HFF-Myc (cell line): ENCODE data around the gene GPC5.
"Not testable (repeated sequence)": the region's sequence is repeated elsewhere in the genome, so short reads cannot be mapped to it uniquely, and the experiment has no call there.

ENCODE experiments used
- DNase-seq: peaks from one replicate; pipeline ENCODE4 v3.0.0-alpha.2; 2011; ENCODE audit warnings: low read depth; ENCODE audit errors: extremely low read depth
- H3K4me3 ChIP-seq: replicated peaks from 2 replicates; pipeline ENCODE4 v1.5.1; 2011; ENCODE audit warnings: low read depth, mild to moderate bottlenecking, control low read depth, low read length
- CTCF ChIP-seq: IDR thresholded peaks from 2 replicates; pipeline ENCODE4 v1.5.1; 2012; ENCODE audit warnings: mild to moderate bottlenecking, low read depth, low read length, control low read depth; ENCODE audit errors: missing control alignments

Gene GPC5

GRCh38 chr13:92727118-92727517 lies 1328.7 kb downstream of the GPC5 start:
- H3K4me3 ChIP-seq: no peak overlapping the region
- TF ChIP-seq CTCF: no peak
- peak; percentile 17 for DNase-seq

GRCh38 chr13:92734068-92734467 lies 1335.6 kb downstream of the GPC5 start:
- no peak overlapping the region for H3K4me3 ChIP-seq
- TF ChIP-seq CTCF: no peak
- DNase-seq: no peak

DNA sequence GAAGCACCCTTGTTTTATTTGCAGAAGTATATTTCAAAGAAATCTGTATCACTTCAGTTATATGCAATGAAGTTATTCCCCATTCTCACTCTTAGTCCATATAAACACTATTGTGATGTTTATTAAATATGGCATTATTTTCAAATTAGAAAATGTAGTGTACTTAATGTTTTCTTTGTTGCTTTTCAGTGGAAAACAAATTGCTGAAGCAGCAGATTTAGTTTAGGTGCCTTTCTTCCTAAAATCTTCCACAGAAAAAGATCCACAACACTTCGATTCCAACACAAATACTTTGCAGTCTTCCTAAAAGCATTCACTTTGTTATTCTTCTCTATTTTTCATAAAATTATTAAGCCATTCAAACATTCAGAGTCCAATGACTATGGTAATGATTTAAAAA lies 1336.1 kb downstream of the GPC5 start:
- TF ChIP-seq CTCF: no peak
- no peak for DNase-seq
- no peak overlapping the region for H3K4me3 ChIP-seq

DNA sequence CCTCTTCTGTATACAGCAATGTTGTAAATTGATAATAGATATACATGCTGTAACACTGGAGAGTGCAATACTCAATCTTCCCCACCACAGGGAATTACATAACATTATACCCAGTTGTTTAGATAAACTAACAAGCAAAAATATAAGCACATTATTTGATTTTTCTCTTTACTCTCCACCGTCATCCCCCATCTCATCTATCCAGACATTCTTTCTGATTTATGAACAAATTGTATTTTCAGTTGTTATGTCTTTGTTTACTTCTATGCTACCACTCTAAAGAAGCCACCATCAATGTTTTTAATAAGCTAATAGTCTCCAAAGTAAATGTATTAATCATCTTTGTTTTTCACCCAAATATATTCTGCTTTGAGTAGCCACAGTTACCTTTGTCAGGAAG lies 1337.5 kb downstream of the GPC5 start:
- H3K4me3 ChIP-seq: no peak overlapping the region
- TF ChIP-seq CTCF: no peak
- DNase-seq: no peak

- no peak for TF ChIP-seq CTCF
- DNase-seq: no peak
- H3K4me3 ChIP-seq: no peak overlapping the region
Measured at GRCh38 chr13:92739306-92739818, 1340.9 kb downstream of the GPC5 start.

- no peak for DNase-seq
- no peak for TF ChIP-seq CTCF
- H3K4me3 ChIP-seq: no peak overlapping the region
Measured at GRCh38 chr13:92743992-92744391, 1345.6 kb downstream of the GPC5 start.

DNA sequence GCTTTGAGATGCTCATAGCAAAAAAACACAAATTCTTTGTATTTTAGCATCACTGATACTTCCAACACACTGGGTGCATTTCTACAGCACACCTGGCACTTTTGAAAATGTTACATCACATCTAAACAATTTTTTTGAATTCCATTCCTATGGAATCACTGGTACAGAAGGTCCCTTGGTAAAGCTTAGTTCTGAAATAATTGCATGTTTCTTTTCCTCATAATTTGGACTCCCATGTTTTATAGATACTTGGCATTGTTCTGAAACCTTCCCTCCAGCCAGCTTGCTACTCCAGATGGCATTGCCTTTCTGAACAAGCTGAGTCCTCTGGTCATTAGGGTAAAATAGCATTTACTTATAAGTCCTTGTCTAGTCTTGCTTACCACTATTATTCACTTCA lies 1346.8 kb downstream of the GPC5 start:
- DNase-seq: no peak
- no peak overlapping the region for H3K4me3 ChIP-seq
- no peak for TF ChIP-seq CTCF

DNA sequence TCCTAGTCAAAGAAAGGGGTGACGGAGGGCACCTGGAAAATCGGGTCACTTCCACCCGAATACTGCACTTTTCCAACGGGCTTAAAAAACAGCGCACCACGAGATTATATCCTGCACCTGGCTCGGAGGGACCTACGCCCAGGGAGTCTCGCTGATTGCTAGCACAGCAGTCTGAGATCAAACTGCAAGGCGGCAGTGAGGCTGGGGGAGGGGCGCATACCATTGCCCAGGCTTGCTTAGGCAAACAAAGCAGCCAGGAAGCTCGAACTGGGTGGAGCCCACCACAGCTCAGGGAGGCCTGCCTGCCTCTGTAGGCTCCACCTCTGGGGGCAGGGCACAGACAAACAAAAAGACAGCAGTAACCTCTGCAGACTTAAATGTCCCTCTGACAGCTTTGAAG lies 1354.3 kb downstream of the GPC5 start:
- DNase-seq, H3K4me3 ChIP-seq: not testable (repeated sequence)
